IMR-90 (cell line): Measurements from ENCODE around the gene AMBRA1. TPM values are rescaled to one million over a fixed set of nuclear protein-coding genes. Genes with fewer than 3 reads are reported as not detected.

Source experiments
- ATAC-seq: fragments of 200-7000 bp; cut with Tn5 transposase; 2 replicates; pipeline ENCODE4 v1.9.1; 2020; ENCODE audit warnings: low read depth, mild to moderate bottlenecking, moderate library complexity
- BruUV-seq: library from RNA; stranded (reverse); fragments of 400-500 nt; replicated peaks from 2 replicates; lab custom pipeline; 2021; lab: Mats Ljungman, UMichigan
- CTCF ChIA-PET: fragments of 300-600 bp; formaldehyde crosslinking; extraction: SDS; loops from one replicate; lab custom pipeline; 2021; ENCODE audit warnings: antibody characterized with exemption; lab: Yijun Ruan, JAX
- POLR2A ChIA-PET: fragments of 300-600 bp; sonication (Branson Sonifier 250); formaldehyde crosslinking; loops from one replicate; lab custom pipeline; 2022; ENCODE audit warnings: antibody characterized with exemption; ENCODE audit not compliant: unreplicated experiment; lab: Charles Lee
- DNase-seq: peaks from one replicate; pipeline ENCODE4 v3.0.0; 2013
- H2AFZ ChIP-seq: replicated peaks from 2 replicates; pipeline ENCODE3; 2013; ENCODE audit warnings: low read length, mild to moderate bottlenecking; ENCODE audit not compliant: poor library complexity
- H2AK5ac ChIP-seq: 2 replicates; pipeline ENCODE4 v1.6.1; 2013; ENCODE audit warnings: low read depth, low read length, inconsistent platforms
- H2AK9ac ChIP-seq: replicated peaks from 2 replicates; pipeline ENCODE3; 2013; ENCODE audit warnings: mild to moderate bottlenecking, low read depth, low read length, moderate library complexity; ENCODE audit not compliant: poor library complexity
- H2BK120ac ChIP-seq: 2 replicates; pipeline ENCODE4 v1.6.1; 2013; ENCODE audit warnings: low read depth, low read length, inconsistent platforms
- H2BK15ac ChIP-seq: 3 replicates; pipeline ENCODE4 v1.6.1; 2013; ENCODE audit warnings: low read depth, low read length, inconsistent platforms
- H2BK20ac ChIP-seq: 2 replicates; pipeline ENCODE4 v1.6.1; 2013; ENCODE audit warnings: low read depth, mild to moderate bottlenecking, inconsistent platforms, low read length, moderate library complexity
- H2BK5ac ChIP-seq: 2 replicates; pipeline ENCODE4 v1.6.1; 2013; ENCODE audit warnings: mild to moderate bottlenecking, low read depth, low read length, inconsistent platforms; ENCODE audit not compliant: poor library complexity, severe bottlenecking
- H3K14ac ChIP-seq: replicated peaks from 2 replicates; pipeline ENCODE4 v1.6.1; 2013; ENCODE audit warnings: low read depth, low read length, inconsistent platforms
- H3K18ac ChIP-seq: 2 replicates; pipeline ENCODE4 v1.6.1; 2013; ENCODE audit warnings: low read depth, low read length, control low read depth
- H3K23ac ChIP-seq: 2 replicates; pipeline ENCODE4 v1.6.1; 2013; ENCODE audit warnings: low read depth, low read length, inconsistent platforms
- H3K27ac ChIP-seq: 2 replicates; pipeline ENCODE4 v1.5.1; 2013; ENCODE audit warnings: mild to moderate bottlenecking, control low read depth, low read length; ENCODE audit not compliant: insufficient read depth
- H3K27me3 ChIP-seq: 2 replicates; pipeline ENCODE4 v1.6.1; 2013; ENCODE audit warnings: low read length; ENCODE audit not compliant: control insufficient read depth, insufficient read depth
- H3K36me3 ChIP-seq: 2 replicates; pipeline ENCODE4 v1.6.1; 2013; ENCODE audit warnings: low read length, mixed read lengths; ENCODE audit not compliant: control insufficient read depth, insufficient read depth
- H3K4ac ChIP-seq: 2 replicates; pipeline ENCODE4 v1.6.1; 2013; ENCODE audit warnings: low read depth, low read length, inconsistent platforms
- H3K4me1 ChIP-seq: 2 replicates; pipeline ENCODE4 v1.6.1; 2013; ENCODE audit warnings: low read length, mixed read lengths; ENCODE audit not compliant: control insufficient read depth, insufficient read depth
- H3K4me2 ChIP-seq: 2 replicates; pipeline ENCODE4 v1.6.1; 2013; ENCODE audit warnings: low read depth, mild to moderate bottlenecking, control low read depth, low read length, moderate library complexity
- H3K4me3 ChIP-seq: 2 replicates; pipeline ENCODE4 v1.5.1; 2013; ENCODE audit warnings: low read depth, mild to moderate bottlenecking, control low read depth, low read length, moderate library complexity; ENCODE audit not compliant: insufficient read depth
- H3K56ac ChIP-seq: 2 replicates; pipeline ENCODE4 v1.6.1; 2013; ENCODE audit warnings: low read length, inconsistent platforms; ENCODE audit not compliant: insufficient read depth; ENCODE audit errors: extremely low read depth
- H3K79me1 ChIP-seq, 2 experiments: 2 replicates each; pipeline ENCODE4 v1.6.1; 2013; ENCODE audit warnings: low read length in 2 of 2, inconsistent platforms in 1 of 2, low read depth in 1 of 2
- H3K9ac ChIP-seq: 2 replicates; pipeline ENCODE4 v1.6.1; 2013; ENCODE audit warnings: low read depth, low read length, control low read depth
- H3K9me1 ChIP-seq: 2 replicates; pipeline ENCODE4 v1.6.1; 2013; ENCODE audit warnings: low read length, inconsistent platforms; ENCODE audit not compliant: insufficient read depth
- H3K9me3 ChIP-seq: 2 replicates; pipeline ENCODE4 v1.6.1; 2013; ENCODE audit warnings: low read length; ENCODE audit not compliant: control insufficient read depth, insufficient read depth
- H4K20me1 ChIP-seq: 2 replicates; pipeline ENCODE4 v1.6.1; 2013; ENCODE audit warnings: low read length, inconsistent platforms; ENCODE audit not compliant: insufficient read depth
- H4K5ac ChIP-seq: 2 replicates; pipeline ENCODE4 v1.6.1; 2013; ENCODE audit warnings: mild to moderate bottlenecking, low read depth, low read length, control low read depth
- H4K8ac ChIP-seq, 2 experiments: 2 replicates each; pipeline ENCODE4 v1.6.1; 2013; ENCODE audit warnings: low read depth in 2 of 2, low read length in 2 of 2, control low read depth in 1 of 2, inconsistent platforms in 1 of 2
- H4K91ac ChIP-seq: 2 replicates; pipeline ENCODE4 v1.6.1; 2013; ENCODE audit warnings: low read depth, low read length, inconsistent platforms; ENCODE audit not compliant: insufficient read depth
- MAFK ChIP-seq: IDR thresholded peaks from 2 replicates; pipeline ENCODE4 v1.6.1; 2012; ENCODE audit warnings: low read depth, low read length, improper control_type of control experiment
- MAZ ChIP-seq: IDR thresholded peaks from 2 replicates; pipeline ENCODE4 v1.6.1; 2012; ENCODE audit warnings: low read depth, mild to moderate bottlenecking, low read length, improper control_type of control experiment, moderate library complexity, borderline replicate concordance
- MXI1 ChIP-seq: IDR thresholded peaks from 2 replicates; pipeline ENCODE4 v1.6.1; 2012; ENCODE audit warnings: low read depth, mild to moderate bottlenecking, low read length, moderate library complexity, borderline replicate concordance
- NFE2L2 ChIP-seq: fragments of 150-350 bp; IDR thresholded peaks from 2 replicates; pipeline ENCODE4 v1.6.1; 2016; ENCODE audit warnings: low read depth, mild to moderate bottlenecking, low read length
- RCOR1 ChIP-seq: IDR thresholded peaks from 2 replicates; pipeline ENCODE4 v1.6.1; 2012; ENCODE audit warnings: mild to moderate bottlenecking, low read length, improper control_type of control experiment; ENCODE audit not compliant: insufficient replicate concordance
- SMC3 ChIP-seq: fragments of 150-350 bp; IDR thresholded peaks from 2 replicates; pipeline ENCODE4 v1.6.1; 2016; ENCODE audit warnings: low read depth, mild to moderate bottlenecking, antibody characterized with exemption, low read length, moderate library complexity
- WGBS, 2 experiments: methylation state at CpG; one replicate each; pipeline versions ENCODE4 v1.1.5 to v1.1.7; 2013; ENCODE audit warnings: missing lambda C conversion rate in 2 of 2; ENCODE audit not compliant: insufficient read length in 1 of 2; ENCODE audit errors: extremely low coverage in 2 of 2; 5-methylcytosine and 5-hydroxymethylcytosine counted together
- dilution Hi-C: fragments of 300-500 bp; cut with HindIII; formaldehyde crosslinking; loops from one replicate; pipeline ENCODE4 v1.14.3; 2018; ENCODE audit warnings: low sequenced_read_pairs; ENCODE audit not compliant: unreplicated experiment
- in situ Hi-C: fragments of 300-500 bp; cut with MboI; formaldehyde crosslinking; loops from 3 replicates; pipeline ENCODE4 v1.14.3; 2019; ENCODE audit warnings: low sequenced_read_pairs, inconsistent platforms, mixed read lengths
- intact Hi-C: fragments of 100-400 bp; cut with micrococcal nuclease; formaldehyde crosslinking; loops from 2 replicates; pipeline ENCODE4 v1.10.0; 2022
- polyA plus RNA-seq, 3 experiments: library from polyadenylated mRNA; depleted of rRNA; stranded (reverse); fragments of >200 nt; gene quantifications; 2 replicates each; pipeline ENCODE4 v1.2.3, GENCODE V29; 2012; ENCODE audit warnings: low replicate concordance in 1 of 3
- total RNA-seq: library from RNA; depleted of rRNA; stranded (reverse); fragments of >200 nt; gene quantifications from 2 replicates; pipeline ENCODE4 v1.2.3, GENCODE V29; 2012
- TF ChIP-seq, protein P1 (sequence below): fragments of 150-350 bp; IDR thresholded peaks from 2 replicates; pipeline ENCODE4 v1.6.1; 2017; ENCODE audit warnings: mild to moderate bottlenecking, antibody characterized with exemption, low read length, low read depth

Gene AMBRA1
- total and polyA plus RNA-seq, 2 of the 4 experiments (the other 2 are of a cell fraction) = 9.4 to 18.3 TPM

DNA sequence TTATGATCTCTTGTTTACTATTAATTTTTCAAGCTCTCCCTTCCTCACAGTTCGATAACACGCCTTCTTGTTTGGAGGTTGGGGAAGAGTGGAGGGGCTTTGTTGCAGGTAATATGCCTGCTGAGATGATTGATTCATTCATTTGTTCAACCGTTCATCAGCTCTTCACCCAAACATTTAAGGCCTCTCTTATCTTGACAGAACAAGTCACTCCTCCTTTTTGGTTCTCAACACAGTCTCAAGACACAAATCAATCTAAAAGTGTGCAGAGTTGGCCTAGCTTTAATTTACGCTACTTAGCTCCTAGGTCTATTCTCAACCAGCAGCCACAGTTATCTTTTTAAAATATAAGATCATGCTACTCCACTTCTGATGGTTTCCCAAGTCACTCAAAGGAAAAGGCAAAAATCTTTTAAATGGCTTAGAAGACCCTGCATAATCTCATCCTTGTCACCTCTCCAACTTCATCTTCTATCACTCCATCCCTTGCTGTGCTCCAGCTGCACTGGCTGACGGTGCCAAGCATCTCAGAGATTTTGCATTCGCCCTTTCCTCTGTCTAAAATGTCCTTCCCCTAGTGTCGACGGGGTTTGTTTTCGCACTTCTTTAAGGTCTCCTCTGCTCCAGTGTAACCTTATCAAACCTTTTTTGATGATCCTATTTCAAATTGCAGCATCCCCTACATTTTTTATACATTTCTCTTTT, 60.3 kb downstream of the AMBRA1 start:
- POLR2A ChIA-PET = no interaction called here
- no TSS peak for BruUV-seq
- no peak for ATAC-seq

More for the DNA sequence above, 60.3 kb downstream of the AMBRA1 start:
- no peak overlapping the region for H3K56ac ChIP-seq
- H3K36me3 ChIP-seq = no peaks in the 10 kb centered on the region
- H3K9me1 ChIP-seq = no peaks in the 10 kb centered on the region; the same call in 1 of the 2 replicates
- no peak overlapping the region for H3K4me2 ChIP-seq
- H2AK9ac ChIP-seq = no peak overlapping the region
- H3K9me3 ChIP-seq = no peaks in the 10 kb centered on the region
- TF ChIP-seq SMC3 (no peak), MXI1 (no peak), MAFK (no peak), RCOR1 (no peak), MAZ (no peak), NFE2L2 (no peak)
- TF ChIP-seq, protein P1, sequence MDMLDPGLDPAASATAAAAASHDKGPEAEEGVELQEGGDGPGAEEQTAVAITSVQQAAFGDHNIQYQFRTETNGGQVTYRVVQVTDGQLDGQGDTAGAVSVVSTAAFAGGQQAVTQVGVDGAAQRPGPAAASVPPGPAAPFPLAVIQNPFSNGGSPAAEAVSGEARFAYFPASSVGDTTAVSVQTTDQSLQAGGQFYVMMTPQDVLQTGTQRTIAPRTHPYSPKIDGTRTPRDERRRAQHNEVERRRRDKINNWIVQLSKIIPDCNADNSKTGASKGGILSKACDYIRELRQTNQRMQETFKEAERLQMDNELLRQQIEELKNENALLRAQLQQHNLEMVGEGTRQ = no peak
- no peak overlapping the region for H3K4ac ChIP-seq
- H3K14ac ChIP-seq = no peak overlapping the region
- H3K79me1 ChIP-seq = peaks cover 30 to 69% of the 10 kb centered on the region in 2 experiments
- H3K18ac ChIP-seq = no peak overlapping the region
- no peak overlapping the region for H4K8ac ChIP-seq
- no peak overlapping the region for H3K9ac ChIP-seq
- no peak overlapping the region for H2BK15ac ChIP-seq
- H3K23ac ChIP-seq = no peak overlapping the region
- H3K4me1 ChIP-seq = no peaks in the 10 kb centered on the region
- CTCF ChIA-PET = no interaction called here
- no peak overlapping the region for H4K91ac ChIP-seq
- DNase-seq = no peak
- no peaks in the 10 kb centered on the region for H3K27me3 ChIP-seq
- H2AFZ ChIP-seq = no peak overlapping the region
- in situ Hi-C loops = loop anchor here (5.0 kb wide), 1 partner anchor 136 kb away; no protein-coding TSS in a partner anchor
- H2AK5ac ChIP-seq = no peak overlapping the region
- no peak overlapping the region for H2BK120ac ChIP-seq
- H3K4me3 ChIP-seq = no peak overlapping the region
- 68% methylated on average over 5 of the region's 9 CpGs; no CpG with 5 or more reads in 1 of the 2 experiments for WGBS, 2 experiments
- H2BK20ac ChIP-seq = no peak overlapping the region
- intact Hi-C loops = no loop called here
- H2BK5ac ChIP-seq = no peak overlapping the region
- H4K20me1 ChIP-seq = peaks cover 76% of the 10 kb centered on the region
- no peak overlapping the region for H4K5ac ChIP-seq
- H3K27ac ChIP-seq = no peak overlapping the region
- dilution Hi-C loops = no loop called here
